Rectal smooth muscle tissue (tissue), 1 donor: ENCODE results near the gene TFF3.

Experiments used
- H3K27ac ChIP-seq: one replicate; pipeline ENCODE4 v1.7.0; 2013; ENCODE audit warnings: low read depth, low read length, inconsistent platforms
- H3K27me3 ChIP-seq: one replicate; pipeline ENCODE4 v1.7.0; 2013; ENCODE audit warnings: low read length; ENCODE audit not compliant: control insufficient read depth, insufficient read depth
- H3K36me3 ChIP-seq: one replicate; pipeline ENCODE4 v1.7.0; 2013; ENCODE audit warnings: low read length; ENCODE audit not compliant: control insufficient read depth, insufficient read depth
- H3K4me1 ChIP-seq: one replicate; pipeline ENCODE4 v1.7.0; 2013; ENCODE audit warnings: low read length; ENCODE audit not compliant: control insufficient read depth, insufficient read depth
- H3K4me3 ChIP-seq: one replicate; pipeline ENCODE4 v1.7.0; 2013; ENCODE audit warnings: low read length
- H3K9ac ChIP-seq: one replicate; pipeline ENCODE4 v1.7.0; 2013; ENCODE audit warnings: low read length

TFF3 gene

GRCh38 chr21:42343556-42343955 is 28.3 kb upstream of the TFF3 start:
- Histone ChIP-seq H3K4me1 (no peaks in the 10 kb centered on the region), H3K27ac (no peak overlapping the region), H3K36me3 (no peaks in the 10 kb centered on the region), H3K4me3 (no peak overlapping the region), H3K27me3 (no peaks in the 10 kb centered on the region), H3K9ac (no peak overlapping the region)

GRCh38 chr21:42343101-42343500 is 27.9 kb upstream of the TFF3 start:
- Histone ChIP-seq H3K9ac (no peak overlapping the region), H3K27me3 (no peaks in the 10 kb centered on the region)

GRCh38 chr21:42341776-42342542 is 26.8 kb upstream of the TFF3 start:
- Histone ChIP-seq H3K9ac (no peak overlapping the region), H3K36me3 (no peaks in the 10 kb centered on the region), H3K4me3 (no peak overlapping the region), H3K4me1 (no peaks in the 10 kb centered on the region), H3K27me3 (no peaks in the 10 kb centered on the region), H3K27ac (no peak overlapping the region)

More at GRCh38 chr21:42343101-42343500, 27.9 kb upstream of the TFF3 start:
- no peak overlapping the region for H3K27ac ChIP-seq
- H3K36me3 ChIP-seq, result no peaks in the 10 kb centered on the region
- no peak overlapping the region for H3K4me3 ChIP-seq
- H3K4me1 ChIP-seq, result no peaks in the 10 kb centered on the region

- Histone ChIP-seq H3K36me3 (no peaks in the 10 kb centered on the region), H3K27ac (no peak overlapping the region), H3K4me3 (no peak overlapping the region), H3K4me1 (no peaks in the 10 kb centered on the region), H3K27me3 (no peaks in the 10 kb centered on the region), H3K9ac (no peak overlapping the region)
These were observed 25.2 kb upstream of the TFF3 start for GRCh38 chr21:42340187-42341050.

GRCh38 chr21:42338729-42339715 is 23.8 kb upstream of the TFF3 start:
- no peak overlapping the region for H3K27ac ChIP-seq
- no peak overlapping the region for H3K9ac ChIP-seq

GRCh38 chr21:42337830-42338728 is 22.9 kb upstream of the TFF3 start:
- H3K9ac ChIP-seq, result no peak overlapping the region
- no peaks in the 10 kb centered on the region for H3K4me1 ChIP-seq
- no peaks in the 10 kb centered on the region for H3K36me3 ChIP-seq
- H3K4me3 ChIP-seq, result no peak overlapping the region
- no peak overlapping the region for H3K27ac ChIP-seq
- no peaks in the 10 kb centered on the region for H3K27me3 ChIP-seq

More at GRCh38 chr21:42338729-42339715, 23.8 kb upstream of the TFF3 start:
- H3K36me3 ChIP-seq, result no peaks in the 10 kb centered on the region
- no peak overlapping the region for H3K4me3 ChIP-seq
- no peaks in the 10 kb centered on the region for H3K27me3 ChIP-seq
- no peaks in the 10 kb centered on the region for H3K4me1 ChIP-seq

- no peaks in the 10 kb centered on the region for H3K4me1 ChIP-seq
- no peak overlapping the region for H3K27ac ChIP-seq
- H3K4me3 ChIP-seq, result no peak overlapping the region
- H3K27me3 ChIP-seq, result no peaks in the 10 kb centered on the region
- H3K36me3 ChIP-seq, result no peaks in the 10 kb centered on the region
- no peak overlapping the region for H3K9ac ChIP-seq
These were observed 22.1 kb upstream of the TFF3 start for GRCh38 chr21:42337276-42337675.

- H3K9ac ChIP-seq, result no peak overlapping the region
- H3K27me3 ChIP-seq, result no peaks in the 10 kb centered on the region
- no peaks in the 10 kb centered on the region for H3K4me1 ChIP-seq
- no peak overlapping the region for H3K27ac ChIP-seq
- no peaks in the 10 kb centered on the region for H3K36me3 ChIP-seq
- H3K4me3 ChIP-seq, result no peak overlapping the region
These were observed 20.8 kb upstream of the TFF3 start for GRCh38 chr21:42336054-42336453.

- H3K27me3 ChIP-seq, result no peaks in the 10 kb centered on the region
- no peak overlapping the region for H3K27ac ChIP-seq
- no peak overlapping the region for H3K9ac ChIP-seq
- H3K4me3 ChIP-seq, result no peak overlapping the region
- H3K36me3 ChIP-seq, result no peaks in the 10 kb centered on the region
- H3K4me1 ChIP-seq, result no peaks in the 10 kb centered on the region
These were observed 17.5 kb upstream of the TFF3 start for GRCh38 chr21:42332557-42333317.

GRCh38 chr21:42331660-42332059 is 16.5 kb upstream of the TFF3 start:
- Histone ChIP-seq H3K9ac (no peak overlapping the region), H3K27ac (no peak overlapping the region), H3K4me1 (no peaks in the 10 kb centered on the region), H3K36me3 (no peaks in the 10 kb centered on the region), H3K27me3 (no peaks in the 10 kb centered on the region), H3K4me3 (no peak overlapping the region)
